ENCODE results near the gene CLPTM1.

Gene CLPTM1

DNA sequence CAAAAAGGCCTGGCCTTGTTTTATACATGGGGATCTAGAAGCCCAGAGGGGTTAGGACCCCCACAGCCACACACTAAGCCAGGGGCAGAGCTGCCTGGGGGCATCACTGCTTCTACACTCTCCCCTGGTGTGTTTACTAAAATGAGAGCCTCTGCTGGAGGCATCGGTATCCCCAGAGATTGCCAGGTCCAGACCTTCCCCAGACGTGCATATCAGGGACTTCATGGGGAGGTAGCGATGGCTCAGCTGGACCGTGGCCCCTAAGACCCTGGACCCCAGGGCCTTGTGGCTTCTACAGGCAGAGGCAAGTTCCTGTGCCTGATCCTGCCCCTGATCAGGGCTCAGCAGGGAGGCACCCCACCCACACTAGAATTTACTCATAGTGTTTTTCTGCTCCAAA, 13.5 kb downstream of the CLPTM1 start:
- TF ChIP-seq FOXP2 (optimal IDR thresholded peaks at IDR 0.05; ENCODE audit: borderline replicate concordance, extremely low read depth, extremely low read length, insufficient read depth) (no peak), POLR2AphosphoS5 (IDR thresholded peaks at IDR 0.05; ENCODE audit: low read depth, low read length) (no peak), TAF1 (IDR thresholded peaks at IDR 0.05; ENCODE audit: borderline replicate concordance, insufficient read depth, low read length) (no peak), SIN3A (IDR thresholded peaks at IDR 0.05; ENCODE audit: borderline replicate concordance, insufficient read depth, low read length) (no peak)
- TF ChIP-seq, protein P1, sequence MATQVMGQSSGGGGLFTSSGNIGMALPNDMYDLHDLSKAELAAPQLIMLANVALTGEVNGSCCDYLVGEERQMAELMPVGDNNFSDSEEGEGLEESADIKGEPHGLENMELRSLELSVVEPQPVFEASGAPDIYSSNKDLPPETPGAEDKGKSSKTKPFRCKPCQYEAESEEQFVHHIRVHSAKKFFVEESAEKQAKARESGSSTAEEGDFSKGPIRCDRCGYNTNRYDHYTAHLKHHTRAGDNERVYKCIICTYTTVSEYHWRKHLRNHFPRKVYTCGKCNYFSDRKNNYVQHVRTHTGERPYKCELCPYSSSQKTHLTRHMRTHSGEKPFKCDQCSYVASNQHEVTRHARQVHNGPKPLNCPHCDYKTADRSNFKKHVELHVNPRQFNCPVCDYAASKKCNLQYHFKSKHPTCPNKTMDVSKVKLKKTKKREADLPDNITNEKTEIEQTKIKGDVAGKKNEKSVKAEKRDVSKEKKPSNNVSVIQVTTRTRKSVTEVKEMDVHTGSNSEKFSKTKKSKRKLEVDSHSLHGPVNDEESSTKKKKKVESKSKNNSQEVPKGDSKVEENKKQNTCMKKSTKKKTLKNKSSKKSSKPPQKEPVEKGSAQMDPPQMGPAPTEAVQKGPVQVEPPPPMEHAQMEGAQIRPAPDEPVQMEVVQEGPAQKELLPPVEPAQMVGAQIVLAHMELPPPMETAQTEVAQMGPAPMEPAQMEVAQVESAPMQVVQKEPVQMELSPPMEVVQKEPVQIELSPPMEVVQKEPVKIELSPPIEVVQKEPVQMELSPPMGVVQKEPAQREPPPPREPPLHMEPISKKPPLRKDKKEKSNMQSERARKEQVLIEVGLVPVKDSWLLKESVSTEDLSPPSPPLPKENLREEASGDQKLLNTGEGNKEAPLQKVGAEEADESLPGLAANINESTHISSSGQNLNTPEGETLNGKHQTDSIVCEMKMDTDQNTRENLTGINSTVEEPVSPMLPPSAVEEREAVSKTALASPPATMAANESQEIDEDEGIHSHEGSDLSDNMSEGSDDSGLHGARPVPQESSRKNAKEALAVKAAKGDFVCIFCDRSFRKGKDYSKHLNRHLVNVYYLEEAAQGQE (IDR thresholded peaks at IDR 0.05; ENCODE audit: insufficient read depth in 1 of 2, low read depth in 2 of 2, low read length in 2 of 2): no peak

DNA sequence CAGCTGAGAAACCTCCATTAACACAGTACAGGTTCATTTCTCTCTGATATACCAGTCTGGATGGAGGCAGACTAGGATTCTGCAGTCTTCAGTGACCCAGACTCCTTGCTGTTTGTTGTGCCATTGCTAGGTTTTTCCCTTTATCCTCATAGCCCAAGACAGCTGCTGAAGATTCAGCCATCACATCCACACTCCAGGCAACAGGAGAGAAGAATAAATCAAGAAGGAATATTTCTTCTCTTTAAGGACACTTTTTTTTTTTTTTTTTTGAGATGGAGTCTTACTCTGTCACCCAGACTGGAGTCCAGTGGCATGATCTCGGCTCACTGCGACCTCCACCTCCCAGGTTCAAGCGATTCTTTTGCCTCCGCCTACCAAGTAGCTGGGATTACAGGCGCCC, 14.3 kb downstream of the CLPTM1 start:
- TF ChIP-seq POLR2AphosphoS5 (IDR thresholded peaks at IDR 0.05; ENCODE audit: low read depth, low read length) (no peak), FOXP2 (optimal IDR thresholded peaks at IDR 0.05; ENCODE audit: borderline replicate concordance, extremely low read depth, extremely low read length, insufficient read depth) (no peak), SIN3A (IDR thresholded peaks at IDR 0.05; ENCODE audit: borderline replicate concordance, insufficient read depth, low read length) (no peak), TAF1 (IDR thresholded peaks at IDR 0.05; ENCODE audit: borderline replicate concordance, insufficient read depth, low read length) (no peak)
- TF ChIP-seq, protein P1 (IDR thresholded peaks at IDR 0.05; ENCODE audit: insufficient read depth in 1 of 2, low read depth in 2 of 2, low read length in 2 of 2): no peak

DNA sequence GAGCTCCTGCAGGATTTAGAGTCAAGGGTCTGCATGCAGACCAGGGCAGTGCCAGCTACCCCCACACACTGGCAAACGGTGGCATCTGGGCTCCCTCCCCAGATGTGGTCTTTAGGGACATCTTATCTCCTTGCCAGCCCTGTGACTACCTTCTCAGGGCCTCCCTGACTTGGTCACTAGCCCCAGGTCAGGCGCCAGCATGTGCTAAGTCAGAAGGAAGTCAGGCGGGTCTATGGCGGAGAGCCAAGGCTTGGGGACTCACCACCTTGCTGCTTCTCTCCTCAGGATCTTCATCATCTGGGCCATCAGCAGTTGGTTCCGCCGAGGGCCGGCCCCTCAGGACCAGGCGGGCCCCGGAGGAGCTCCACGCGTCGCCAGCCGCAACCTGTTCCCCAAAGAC, 17.6 kb downstream of the CLPTM1 start:
- TF ChIP-seq POLR2AphosphoS5 (IDR thresholded peaks at IDR 0.05; ENCODE audit: low read depth, low read length): no peak

DNA sequence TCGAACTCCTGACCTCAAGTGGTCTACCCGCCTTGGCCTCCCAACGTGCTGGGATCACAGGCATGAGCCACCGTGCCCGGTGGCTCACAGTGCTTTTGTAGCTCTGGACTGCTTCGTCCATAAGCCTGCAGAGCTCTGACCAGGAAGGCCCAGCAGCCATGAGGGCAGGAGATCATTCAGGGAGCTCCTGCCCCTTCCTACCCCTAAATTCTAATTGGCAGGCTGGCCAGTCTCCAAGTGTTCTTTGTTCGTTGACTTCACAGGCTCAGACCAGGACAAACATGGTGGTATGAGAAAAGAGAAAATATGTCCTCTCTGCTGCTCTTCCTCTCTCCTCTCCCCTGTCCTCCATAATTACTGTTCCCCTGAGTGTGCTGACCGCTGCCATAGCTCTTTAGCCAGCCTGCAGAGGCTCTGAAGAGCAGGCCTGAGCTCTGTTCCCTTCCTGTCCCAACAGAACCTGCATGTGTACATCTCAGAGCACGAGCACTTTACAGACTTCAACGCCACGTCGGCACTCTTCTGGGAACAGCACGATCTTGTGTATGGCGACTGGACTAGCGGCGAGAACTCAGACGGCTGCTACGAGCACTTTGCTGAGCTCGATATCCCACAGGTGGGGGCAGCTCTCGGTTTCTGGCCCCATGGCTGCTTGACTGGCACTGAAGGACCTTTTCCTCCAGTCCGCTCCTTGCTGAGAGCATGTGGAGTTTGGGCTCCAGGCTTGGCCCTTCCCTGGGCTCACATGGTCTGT, 19.0 kb downstream of the CLPTM1 start:
- no peak for TF ChIP-seq FOXP2 (optimal IDR thresholded peaks at IDR 0.05; ENCODE audit: borderline replicate concordance, extremely low read depth, extremely low read length, insufficient read depth)
- TF ChIP-seq, protein P1 (IDR thresholded peaks at IDR 0.05; ENCODE audit: insufficient read depth in 1 of 2, low read depth in 2 of 2, low read length in 2 of 2): no peak
- no peak for TF ChIP-seq TAF1 (IDR thresholded peaks at IDR 0.05; ENCODE audit: borderline replicate concordance, insufficient read depth, low read length)
- TF ChIP-seq POLR2AphosphoS5 (IDR thresholded peaks at IDR 0.05; ENCODE audit: low read depth, low read length): no peak
- TF ChIP-seq SIN3A (IDR thresholded peaks at IDR 0.05; ENCODE audit: borderline replicate concordance, insufficient read depth, low read length): no peak

DNA sequence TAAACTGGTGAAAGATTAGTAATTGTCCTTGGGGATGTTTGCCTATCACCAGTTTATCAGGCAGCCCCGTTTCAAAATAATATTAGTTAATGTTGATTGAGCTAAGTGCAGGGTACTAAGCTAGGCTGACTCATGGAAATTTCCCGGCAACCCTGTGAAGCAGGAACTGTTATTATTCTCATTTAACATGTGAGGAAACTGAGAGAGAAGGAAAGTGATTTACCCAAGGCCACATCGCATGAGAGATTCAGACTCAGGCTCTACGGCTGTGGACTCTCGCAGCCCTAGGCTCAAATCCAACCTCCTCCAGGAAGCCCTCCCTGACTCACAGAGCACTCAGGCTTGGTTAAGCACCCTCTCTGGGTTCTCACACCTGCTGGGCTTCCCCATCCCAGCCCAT, 19.7 kb downstream of the CLPTM1 start:
- TF ChIP-seq SIN3A (IDR thresholded peaks at IDR 0.05; ENCODE audit: borderline replicate concordance, insufficient read depth, low read length): no peak
- no peak for TF ChIP-seq TAF1 (IDR thresholded peaks at IDR 0.05; ENCODE audit: borderline replicate concordance, insufficient read depth, low read length)
- TF ChIP-seq POLR2AphosphoS5 (IDR thresholded peaks at IDR 0.05; ENCODE audit: low read depth, low read length): no peak
- TF ChIP-seq, protein P1 (IDR thresholded peaks at IDR 0.05; ENCODE audit: insufficient read depth in 1 of 2, low read depth in 2 of 2, low read length in 2 of 2): no peak
- TF ChIP-seq FOXP2 (optimal IDR thresholded peaks at IDR 0.05; ENCODE audit: borderline replicate concordance, extremely low read depth, extremely low read length, insufficient read depth): no peak
